ENCODE measurements around the gene PROB1.
A peak's percentile ranks its signal among the peaks of the same experiment; 100 is the strongest.
"Not testable (repeated sequence)": the region's sequence is repeated elsewhere in the genome, so short reads cannot be mapped to it uniquely, and the experiment has no call there.

The PROB1 gene, protein sequence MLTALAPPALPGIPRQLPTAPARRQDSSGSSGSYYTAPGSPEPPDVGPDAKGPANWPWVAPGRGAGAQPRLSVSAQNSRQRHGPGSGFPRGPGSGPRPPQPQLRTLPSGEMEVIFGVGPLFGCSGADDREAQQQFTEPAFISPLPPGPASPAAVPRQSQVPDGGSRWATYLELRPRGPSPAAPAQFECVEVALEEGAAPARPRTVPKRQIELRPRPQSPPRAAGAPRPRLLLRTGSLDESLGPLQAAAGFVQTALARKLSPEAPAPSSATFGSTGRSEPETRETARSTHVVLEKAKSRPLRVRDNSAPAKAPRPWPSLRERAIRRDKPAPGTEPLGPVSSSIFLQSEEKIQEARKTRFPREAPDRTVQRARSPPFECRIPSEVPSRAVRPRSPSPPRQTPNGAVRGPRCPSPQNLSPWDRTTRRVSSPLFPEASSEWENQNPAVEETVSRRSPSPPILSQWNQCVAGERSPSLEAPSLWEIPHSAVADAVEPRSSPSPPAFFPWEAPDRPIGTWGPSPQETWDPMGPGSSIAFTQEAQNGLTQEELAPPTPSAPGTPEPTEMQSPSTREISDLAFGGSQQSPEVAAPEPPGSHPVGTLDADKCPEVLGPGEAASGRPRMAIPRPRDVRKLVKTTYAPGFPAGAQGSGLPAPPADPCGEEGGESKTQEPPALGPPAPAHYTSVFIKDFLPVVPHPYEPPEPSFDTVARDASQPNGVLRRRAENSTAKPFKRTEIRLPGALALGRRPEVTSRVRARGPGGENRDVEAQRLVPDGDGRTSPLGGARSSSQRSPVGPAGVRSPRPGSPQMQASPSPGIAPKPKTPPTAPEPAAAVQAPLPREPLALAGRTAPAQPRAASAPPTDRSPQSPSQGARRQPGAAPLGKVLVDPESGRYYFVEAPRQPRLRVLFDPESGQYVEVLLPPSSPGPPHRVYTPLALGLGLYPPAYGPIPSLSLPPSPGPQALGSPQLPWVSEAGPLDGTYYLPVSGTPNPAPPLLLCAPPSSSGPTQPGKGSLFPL

DNA sequence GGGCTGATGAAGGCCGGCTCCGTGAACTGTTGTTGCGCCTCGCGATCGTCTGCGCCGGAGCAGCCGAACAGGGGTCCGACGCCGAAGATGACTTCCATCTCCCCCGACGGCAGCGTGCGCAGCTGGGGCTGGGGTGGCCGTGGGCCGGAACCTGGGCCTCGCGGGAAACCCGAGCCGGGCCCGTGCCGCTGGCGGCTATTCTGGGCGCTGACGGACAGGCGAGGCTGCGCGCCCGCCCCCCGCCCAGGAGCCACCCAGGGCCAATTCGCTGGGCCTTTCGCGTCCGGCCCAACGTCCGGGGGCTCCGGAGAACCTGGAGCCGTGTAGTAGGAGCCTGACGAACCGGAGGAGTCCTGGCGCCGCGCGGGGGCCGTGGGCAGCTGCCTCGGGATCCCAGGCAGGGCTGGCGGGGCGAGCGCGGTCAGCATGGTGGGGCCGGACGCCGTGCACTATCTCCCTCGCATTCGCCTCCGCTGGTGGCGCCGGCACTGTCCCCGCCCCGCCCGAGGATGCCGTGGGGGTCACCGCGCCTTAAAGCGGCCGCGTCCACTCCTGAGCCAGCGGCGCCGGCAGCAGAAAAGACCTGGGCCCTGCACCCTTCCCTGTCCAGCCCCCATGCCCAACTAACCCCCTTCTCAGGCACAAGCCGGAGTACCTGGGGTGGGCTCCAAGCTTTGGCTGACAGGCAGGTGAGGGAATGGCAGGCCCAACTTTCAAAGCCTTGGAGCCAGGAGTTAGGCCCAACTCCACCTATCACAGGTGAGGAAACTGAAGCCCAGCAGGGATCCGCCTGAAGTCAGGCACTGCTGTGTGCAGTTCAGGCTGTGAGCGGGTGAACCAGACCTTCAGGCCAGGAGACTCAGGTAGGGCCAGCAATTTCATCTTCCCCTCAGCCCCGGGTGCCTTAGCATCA is at the start of gene PROB1:
PROB1 (minus strand) TSS at position 451 of the 913 bp plus-strand sequence; CDS start at position 428, 23 bp downstream.
- DNase-seq = no peak

DNA sequence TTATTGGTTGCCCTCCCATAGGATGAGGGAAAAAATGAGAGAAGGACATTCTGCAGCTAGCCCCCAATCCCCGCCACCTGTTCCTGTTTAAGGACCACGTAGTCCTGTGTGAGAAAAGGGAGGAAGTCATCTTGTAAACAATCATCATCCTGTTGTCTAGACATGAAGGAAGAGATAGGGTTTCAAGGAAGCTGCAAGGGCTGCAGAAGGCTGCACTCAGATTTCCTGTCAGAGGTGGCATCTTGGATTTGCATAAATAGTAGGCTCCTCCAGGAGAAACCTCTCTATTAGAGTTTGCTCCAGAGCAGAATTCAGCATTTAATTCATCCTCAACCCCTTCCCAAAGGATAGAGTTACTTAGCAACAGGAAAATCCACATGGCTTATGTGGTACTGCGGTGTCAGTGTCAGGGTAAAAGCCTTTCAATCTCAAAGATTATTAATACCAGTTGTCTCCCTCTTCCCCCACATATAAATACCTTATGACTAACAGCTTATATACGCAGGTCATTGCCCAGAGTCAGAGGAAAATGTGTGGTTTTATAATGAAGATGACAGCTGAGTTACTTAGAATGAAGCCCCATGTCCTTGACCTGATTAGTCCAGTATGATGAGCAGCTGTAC is 49.0 kb upstream of the PROB1 start:
- no peak for DNase-seq

DNA sequence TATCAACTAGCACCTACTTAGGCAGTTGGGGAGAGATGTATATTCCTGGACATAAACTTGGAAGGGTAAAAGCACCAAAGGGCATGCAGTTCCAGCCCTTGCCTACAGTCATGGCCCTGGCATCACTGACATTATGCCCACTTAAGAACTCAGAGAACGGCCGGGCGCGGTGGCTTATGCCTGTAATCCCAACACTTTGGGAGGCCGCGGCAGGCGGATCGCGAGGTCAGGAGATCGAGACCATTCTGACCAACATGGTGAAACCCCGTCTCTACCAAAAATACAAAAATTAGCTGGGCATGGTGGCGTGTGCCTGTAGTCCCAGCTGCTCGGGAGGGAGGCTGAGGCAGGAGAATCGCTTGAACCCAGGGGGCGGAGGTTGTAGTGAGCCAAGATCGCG is 45.5 kb upstream of the PROB1 start:
- not testable (repeated sequence) for DNase-seq

DNA sequence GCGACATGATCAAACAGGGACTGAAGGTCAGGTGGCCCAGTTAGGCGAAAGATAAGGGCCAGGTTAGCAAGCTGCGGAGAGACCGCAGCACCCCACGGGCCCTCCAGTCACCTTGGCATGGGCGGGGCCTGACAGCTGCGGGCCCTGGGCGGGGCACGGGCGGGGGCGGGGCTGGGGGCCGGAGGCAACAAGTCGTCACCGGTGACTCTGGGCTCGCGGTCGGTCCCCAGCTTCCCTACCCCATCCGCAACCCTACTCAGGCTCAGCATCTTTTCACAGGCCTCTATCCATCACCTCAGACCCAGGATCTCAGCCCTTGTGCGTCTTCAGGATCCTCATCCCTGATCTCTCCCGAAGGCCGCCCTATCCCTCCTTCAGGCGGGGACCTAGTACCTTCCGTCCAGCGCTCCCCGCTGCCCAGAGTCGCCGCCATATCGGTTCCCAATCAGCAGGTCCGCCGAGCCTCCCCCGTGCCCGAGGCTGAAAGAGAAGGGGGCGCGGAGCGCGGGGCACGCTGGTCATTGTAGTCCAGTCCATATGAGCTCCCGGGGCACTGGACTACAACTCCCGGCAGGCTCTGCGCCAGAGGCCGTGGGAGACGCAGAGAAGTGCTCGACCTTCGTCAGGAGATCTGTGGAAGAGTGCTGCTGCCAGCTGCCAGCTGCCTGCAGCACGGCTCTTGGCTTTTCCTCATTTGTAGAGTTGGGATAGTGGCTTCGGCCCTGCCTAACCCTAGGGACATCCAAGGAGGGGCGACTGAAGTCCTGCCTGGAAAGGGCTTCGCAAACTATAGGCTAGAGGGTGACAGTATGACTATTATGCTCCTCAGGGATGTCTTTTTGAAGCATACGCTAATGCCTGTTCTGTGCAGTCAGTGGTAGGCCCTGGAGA is 44.4 kb upstream of the PROB1 start, which contains the start of gene DNAJC18:
DNAJC18 (minus strand) TSS at position 513 of the 891 bp plus-strand sequence; CDS start at position 433, 80 bp downstream.
- peak; percentile 93 for DNase-seq

DNA sequence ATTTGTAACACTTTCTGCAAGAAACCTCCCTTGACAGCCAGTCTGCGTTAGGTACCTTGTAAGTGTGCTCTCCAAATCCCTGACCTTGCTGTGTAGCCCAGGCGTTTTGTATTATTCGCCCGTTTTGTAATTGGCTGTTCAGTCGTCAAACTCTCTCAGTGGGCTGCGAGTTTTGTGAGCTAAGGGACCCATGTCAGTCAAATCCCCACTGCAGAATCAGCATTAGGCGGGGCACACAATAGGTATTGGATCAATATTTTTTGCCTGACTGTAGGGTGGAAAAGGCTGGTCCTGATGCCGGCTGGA is 43.8 kb upstream of the PROB1 start:
- DNase-seq = no peak

- DNase-seq = no peak
These were observed 40.8 kb upstream of the PROB1 start for GRCh38 chr5:139435676-139436075.

DNA sequence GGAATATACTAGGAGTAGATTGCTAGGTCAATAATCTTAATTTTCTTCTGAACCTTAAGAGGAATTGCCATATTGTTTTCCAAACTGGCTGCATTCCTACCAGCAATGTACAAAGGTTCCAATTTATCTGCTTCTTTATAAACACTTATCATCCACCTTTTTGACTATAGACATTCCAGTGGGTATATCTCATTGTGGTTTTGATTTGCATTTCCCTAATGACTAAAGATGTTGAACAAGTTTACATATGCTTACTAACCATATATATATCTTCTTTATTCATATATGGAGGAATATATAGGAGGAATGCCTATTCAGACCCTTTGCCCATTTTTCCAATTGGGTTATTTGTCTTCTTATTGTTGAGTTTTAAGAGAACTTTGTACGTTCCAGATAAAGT is 36.8 kb upstream of the PROB1 start:
- no peak for DNase-seq

- DNase-seq = no peak
These were observed 35.1 kb upstream of the PROB1 start for GRCh38 chr5:139430015-139430414.

DNA sequence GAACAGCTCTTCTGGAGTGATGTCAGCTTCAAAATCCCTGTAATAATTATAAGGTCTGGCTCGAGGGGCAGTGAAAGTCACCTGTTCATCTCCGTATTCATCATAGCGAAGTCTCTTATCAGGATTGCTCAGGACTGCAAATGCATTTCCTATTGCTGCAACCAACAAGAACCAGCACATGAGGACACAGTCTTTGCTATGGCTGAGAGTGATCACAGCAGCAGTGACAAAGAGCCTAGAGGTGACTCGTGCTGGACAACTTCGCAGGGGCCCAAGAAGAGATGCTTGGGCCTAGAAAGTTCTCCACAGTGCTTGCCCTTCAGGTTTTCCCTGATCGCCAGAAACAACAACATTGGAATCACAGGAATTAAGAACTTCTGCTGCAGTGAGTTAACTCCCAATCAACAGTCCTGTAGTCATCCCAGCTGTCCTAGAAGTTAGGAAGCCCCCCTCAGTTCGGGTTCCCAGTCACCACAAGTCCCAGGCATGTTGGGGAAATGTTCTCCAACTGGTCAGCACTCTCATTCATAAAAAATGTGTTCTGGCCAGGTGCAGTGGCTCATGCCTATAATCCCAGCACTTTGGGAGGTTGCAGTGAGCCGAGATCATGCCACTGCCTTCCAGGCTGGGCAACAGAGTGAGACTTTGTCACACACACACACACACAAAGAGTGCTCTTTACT is 31.4 kb upstream of the PROB1 start:
- DNase-seq = no peak

DNA sequence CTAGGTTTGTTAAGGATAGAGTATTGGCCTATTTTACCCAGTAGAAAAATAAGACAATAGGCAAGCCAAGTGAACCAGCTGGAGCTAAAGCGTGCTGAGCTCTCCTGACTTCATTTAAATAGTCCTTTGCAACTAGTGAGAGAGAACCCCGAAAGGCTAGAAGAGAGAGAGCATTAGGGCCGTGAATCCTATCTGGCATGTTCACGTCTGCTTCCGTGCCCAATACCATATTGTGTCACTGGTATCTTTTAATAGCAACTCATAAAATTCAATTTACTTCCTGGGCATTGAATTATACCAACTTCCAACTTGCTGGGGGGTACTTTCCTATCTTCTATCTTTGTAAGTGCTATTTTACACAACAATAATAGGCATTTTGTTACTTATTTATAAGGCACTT is 30.6 kb upstream of the PROB1 start:
- no peak for DNase-seq

DNA sequence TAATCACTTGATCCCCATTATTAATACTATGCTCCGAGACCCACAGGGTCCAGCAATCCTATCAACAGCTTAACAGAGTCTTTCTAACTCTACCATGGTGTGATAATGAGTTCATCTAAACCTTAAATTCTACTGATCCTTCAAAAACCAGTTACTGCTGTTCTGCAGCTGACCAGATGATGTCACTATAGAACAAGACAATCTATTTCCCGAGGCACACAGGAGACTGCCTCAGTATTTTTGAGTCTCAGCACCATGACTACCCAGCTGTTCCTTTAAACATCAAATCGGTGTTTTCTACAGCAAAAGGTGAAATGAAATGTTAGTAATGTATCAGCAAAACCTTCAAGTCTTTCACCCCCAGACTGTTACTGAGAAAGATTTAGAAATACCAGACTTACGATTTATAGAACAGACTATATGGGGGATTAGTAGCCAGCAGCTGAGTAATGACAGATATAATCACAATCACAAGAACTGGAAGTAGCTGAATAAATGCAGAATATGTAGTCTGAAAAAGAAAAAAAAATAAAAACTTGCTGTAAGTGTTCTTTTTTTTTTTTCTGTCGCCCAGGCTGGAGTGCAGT is 27.5 kb upstream of the PROB1 start:
- peak; percentile 44 for DNase-seq

- no peak for DNase-seq
These were observed 24.6 kb upstream of the PROB1 start for GRCh38 chr5:139419226-139420192.

- DNase-seq = no peak
These were observed 23.9 kb upstream of the PROB1 start for GRCh38 chr5:139418793-139419192.

DNA sequence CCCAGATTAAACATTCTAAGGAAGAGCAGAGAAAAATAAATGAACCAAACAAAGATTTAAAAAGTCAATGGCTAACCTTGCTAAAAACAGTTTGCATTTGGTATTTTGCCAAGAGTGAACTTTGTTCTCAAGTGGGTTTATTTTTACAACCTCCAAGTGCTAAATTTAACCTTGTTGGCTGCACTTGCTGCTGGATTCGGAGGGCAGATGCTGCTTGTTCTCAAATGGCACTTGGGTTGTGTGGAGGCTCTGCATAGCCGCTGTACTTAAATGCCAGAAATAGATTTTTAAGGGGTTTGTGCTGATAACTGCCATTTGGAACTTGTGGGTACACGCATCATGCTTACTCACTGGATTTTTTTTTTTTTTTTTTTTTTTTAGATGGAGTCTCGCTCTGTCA is 22.3 kb upstream of the PROB1 start:
- no peak for DNase-seq

DNA sequence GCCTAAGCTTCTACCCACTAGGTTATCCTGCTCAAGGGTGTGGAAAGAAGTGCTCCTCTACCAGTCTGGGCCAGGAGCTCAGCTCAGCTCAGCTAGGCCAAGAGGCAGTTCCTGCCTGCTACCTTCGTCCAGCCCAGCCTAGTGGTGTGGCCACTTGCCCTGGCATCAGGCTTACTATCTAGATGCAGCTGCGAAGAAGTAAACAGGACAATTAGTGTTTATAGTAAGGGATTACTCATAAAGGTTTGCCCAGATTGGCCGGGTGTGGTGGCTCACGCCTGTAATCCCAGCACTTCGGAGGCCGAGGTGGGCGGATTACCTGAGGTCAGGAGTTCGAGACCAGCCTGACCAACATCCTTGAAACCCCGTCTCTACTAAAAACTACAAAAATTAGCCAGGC is 21.7 kb upstream of the PROB1 start:
- no peak for DNase-seq

DNA sequence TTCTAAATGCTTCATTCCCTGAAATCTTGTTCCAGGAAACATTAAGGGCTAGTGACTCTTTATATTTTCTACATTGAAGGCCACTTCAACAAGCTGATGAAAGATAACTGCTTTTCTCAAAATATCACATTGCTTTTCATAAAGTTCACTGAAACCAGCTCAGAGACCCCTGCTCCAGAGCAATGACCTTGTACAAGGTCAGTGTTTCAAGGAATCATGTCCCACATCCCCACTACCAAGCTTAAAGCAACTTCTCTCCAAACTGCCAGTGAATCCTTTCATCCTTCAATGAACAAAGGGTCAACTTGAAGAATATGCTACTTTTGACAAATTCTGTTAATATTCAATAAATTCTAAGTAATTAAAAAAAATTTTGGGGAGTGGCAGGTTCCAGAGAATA is 21.0 kb upstream of the PROB1 start:
- no peak for DNase-seq

- no peak for DNase-seq
These were observed 20.4 kb upstream of the PROB1 start for GRCh38 chr5:139415221-139415861.

DNA sequence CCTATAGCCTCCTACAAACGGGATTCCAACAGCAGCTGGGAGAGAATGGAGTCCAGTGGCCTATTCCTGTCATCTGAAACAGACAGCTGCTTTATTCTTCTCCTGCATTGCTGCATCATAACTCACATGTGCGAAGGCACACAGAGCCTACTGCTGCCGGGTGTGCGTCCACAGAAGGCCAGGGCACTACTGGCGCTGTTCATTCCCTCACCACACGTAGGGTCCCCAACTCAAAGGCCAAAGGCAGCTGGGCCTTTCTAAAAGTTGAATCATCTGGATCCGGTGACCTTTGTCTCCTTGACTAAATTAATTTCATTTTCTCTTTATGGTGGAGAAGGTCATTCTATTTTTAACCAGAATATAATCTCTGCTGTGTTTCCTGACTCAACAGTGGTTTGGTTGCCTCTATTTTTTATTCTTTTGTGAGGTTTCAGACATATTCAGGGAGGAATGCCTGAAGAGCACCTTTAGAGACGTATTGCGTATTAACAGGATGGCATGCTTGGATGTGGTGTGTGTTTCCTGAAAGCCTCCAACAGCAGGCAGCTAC is 19.8 kb upstream of the PROB1 start:
- no peak for DNase-seq

Data from activated naive CD4-positive, alpha-beta T cell treated with Interleukin-2 at 50 U/mL for 16 hours (primary cell).